Calu3 (cell line): Measurements from ENCODE around the gene OCRL. TPM values are rescaled to one million over a fixed set of nuclear protein-coding genes. Genes with fewer than 3 reads are reported as not detected.

Experiments used
- BruUV-seq: library from RNA; stranded (reverse); fragments of 400-500 nt; replicated peaks from 2 replicates; lab custom pipeline; 2021; lab: Mats Ljungman, UMichigan
- CTCF ChIA-PET: fragments of 300-600 bp; sonication (Branson Sonifier 250); formaldehyde crosslinking; loops from one replicate; lab custom pipeline; 2022; ENCODE audit warnings: antibody characterized with exemption; lab: Charles Lee
- DNase-seq: peaks from one replicate; pipeline ENCODE4 v3.0.0; 2022
- H3K27ac Mint-ChIP-seq: one replicate; pipeline ENCODE4 v1.8.0; 2022; ENCODE audit warnings: mixed read lengths; ENCODE audit not compliant: unreplicated experiment
- H3K27me3 Mint-ChIP-seq: one replicate; pipeline ENCODE4 v1.8.0; 2022; ENCODE audit warnings: mixed read lengths; ENCODE audit not compliant: unreplicated experiment
- H3K36me3 Mint-ChIP-seq: one replicate; pipeline ENCODE4 v1.8.0; 2022; ENCODE audit warnings: mild to moderate bottlenecking, moderate library complexity, mixed read lengths; ENCODE audit not compliant: insufficient read depth, unreplicated experiment
- H3K4me1 Mint-ChIP-seq: one replicate; pipeline ENCODE4 v1.8.0; 2022; ENCODE audit warnings: mild to moderate bottlenecking, low read depth, mixed read lengths; ENCODE audit not compliant: unreplicated experiment
- H3K4me3 Mint-ChIP-seq: one replicate; pipeline ENCODE4 v1.8.0; 2022; ENCODE audit warnings: mild to moderate bottlenecking, low read depth, moderate library complexity, mixed read lengths; ENCODE audit not compliant: unreplicated experiment
- H3K9me3 Mint-ChIP-seq: one replicate; pipeline ENCODE4 v1.8.0; 2022; ENCODE audit warnings: low read depth, mixed read lengths; ENCODE audit not compliant: unreplicated experiment
- intact Hi-C: fragments of 100-400 bp; cut with micrococcal nuclease; formaldehyde crosslinking; loops from one replicate; pipeline ENCODE4 v1.10.0; 2022; ENCODE audit not compliant: unreplicated experiment
- total RNA-seq: library from RNA; stranded (reverse); gene quantifications from 2 replicates; pipeline ENCODE4 v1.2.3, GENCODE V29; 2022
- TF ChIP-seq, protein P1 (sequence below): fragments of 200-600 bp; IDR thresholded peaks from one replicate; pipeline ENCODE4 v1.8.0; 2022; ENCODE audit warnings: antibody characterized with exemption; ENCODE audit not compliant: unreplicated experiment

The OCRL gene
- total RNA-seq, 1 experiment from 2014 or later = 30.7 TPM

DNA sequence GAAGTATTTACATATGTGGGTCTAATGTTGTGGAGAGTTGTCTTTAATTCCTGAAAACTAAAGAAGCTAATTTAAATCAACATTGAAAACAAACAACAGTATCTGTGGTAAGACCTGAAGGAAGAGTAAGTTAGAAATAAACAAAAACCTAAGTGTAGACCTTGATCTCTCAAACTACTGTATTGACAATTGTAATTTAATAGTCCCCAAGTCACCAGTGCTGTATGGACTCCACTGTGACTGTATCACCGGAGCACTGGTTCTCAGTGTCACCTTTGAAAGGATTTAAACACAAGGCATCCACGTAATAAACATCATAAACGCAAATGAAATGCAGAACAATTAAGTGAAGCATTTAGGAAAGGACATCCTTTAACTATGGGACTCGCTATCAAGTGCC, 46.4 kb downstream of the OCRL start:
- H3K27ac Mint-ChIP-seq = no peak overlapping the region
- CTCF ChIA-PET = no interaction called here
- no peaks in the 10 kb centered on the region for H3K27me3 Mint-ChIP-seq
- no peak overlapping the region for H3K4me3 Mint-ChIP-seq
- no peaks in the 10 kb centered on the region for H3K9me3 Mint-ChIP-seq
- intact Hi-C loops = no loop called here
- TF ChIP-seq, protein P1, sequence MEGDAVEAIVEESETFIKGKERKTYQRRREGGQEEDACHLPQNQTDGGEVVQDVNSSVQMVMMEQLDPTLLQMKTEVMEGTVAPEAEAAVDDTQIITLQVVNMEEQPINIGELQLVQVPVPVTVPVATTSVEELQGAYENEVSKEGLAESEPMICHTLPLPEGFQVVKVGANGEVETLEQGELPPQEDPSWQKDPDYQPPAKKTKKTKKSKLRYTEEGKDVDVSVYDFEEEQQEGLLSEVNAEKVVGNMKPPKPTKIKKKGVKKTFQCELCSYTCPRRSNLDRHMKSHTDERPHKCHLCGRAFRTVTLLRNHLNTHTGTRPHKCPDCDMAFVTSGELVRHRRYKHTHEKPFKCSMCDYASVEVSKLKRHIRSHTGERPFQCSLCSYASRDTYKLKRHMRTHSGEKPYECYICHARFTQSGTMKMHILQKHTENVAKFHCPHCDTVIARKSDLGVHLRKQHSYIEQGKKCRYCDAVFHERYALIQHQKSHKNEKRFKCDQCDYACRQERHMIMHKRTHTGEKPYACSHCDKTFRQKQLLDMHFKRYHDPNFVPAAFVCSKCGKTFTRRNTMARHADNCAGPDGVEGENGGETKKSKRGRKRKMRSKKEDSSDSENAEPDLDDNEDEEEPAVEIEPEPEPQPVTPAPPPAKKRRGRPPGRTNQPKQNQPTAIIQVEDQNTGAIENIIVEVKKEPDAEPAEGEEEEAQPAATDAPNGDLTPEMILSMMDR = no peak
- peaks cover 15% of the 10 kb centered on the region for H3K36me3 Mint-ChIP-seq
- BruUV-seq = no TSS peak
- H3K4me1 Mint-ChIP-seq = no peaks in the 10 kb centered on the region
- DNase-seq = no peak

DNA sequence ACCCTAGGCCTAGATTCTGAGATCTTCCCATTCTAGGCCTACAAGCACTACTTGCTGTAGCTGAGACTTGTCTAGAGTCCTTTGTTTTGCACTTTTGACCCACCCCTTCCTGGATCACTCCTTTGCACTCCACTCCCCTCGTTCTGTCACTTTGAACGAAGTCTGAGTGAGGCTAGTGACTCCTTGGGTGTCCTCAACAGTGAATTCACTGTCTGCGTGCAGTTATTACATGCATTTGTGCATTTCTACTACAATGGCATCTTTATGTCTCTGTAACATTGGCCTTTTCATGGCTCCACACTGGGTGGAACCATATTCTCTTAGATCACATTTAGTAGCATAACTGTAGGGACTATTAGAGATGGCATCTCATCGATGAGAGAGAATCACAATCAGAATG, 50.5 kb downstream of the OCRL start:
- Mint-ChIP-seq H3K36me3 (peaks cover 15% of the 10 kb centered on the region), H3K4me3 (no peak overlapping the region), H3K27ac (no peak overlapping the region), H3K4me1 (no peaks in the 10 kb centered on the region), H3K9me3 (no peaks in the 10 kb centered on the region), H3K27me3 (no peaks in the 10 kb centered on the region)
- intact Hi-C loops = no loop called here
- CTCF ChIA-PET = no interaction called here
- BruUV-seq = no TSS peak
- DNase-seq = no peak
- TF ChIP-seq, protein P1 = no peak

DNA sequence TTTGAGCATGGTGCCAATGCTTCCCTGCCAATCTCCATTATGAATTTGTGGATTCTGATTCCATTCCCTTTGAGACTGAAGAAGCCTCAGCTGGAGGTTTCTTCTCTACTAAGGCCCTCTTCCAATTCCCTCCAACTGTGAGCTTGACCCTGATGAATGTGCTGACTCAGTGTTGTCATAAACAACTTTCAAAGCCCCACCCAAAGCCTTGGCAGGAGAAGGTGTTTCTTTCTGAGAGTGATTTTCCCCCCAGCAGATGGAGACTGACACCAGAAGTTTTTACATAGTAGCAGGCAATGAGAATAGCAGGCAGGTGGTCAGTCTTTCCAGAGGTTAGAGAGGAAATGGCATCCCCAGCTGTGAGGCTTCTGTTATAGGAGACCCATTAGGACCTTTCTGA, 53.1 kb downstream of the OCRL start:
- no TSS peak for BruUV-seq
- CTCF ChIA-PET = no interaction called here
- H3K36me3 Mint-ChIP-seq = peaks cover 12% of the 10 kb centered on the region
- no peak for DNase-seq
- no peaks in the 10 kb centered on the region for H3K4me1 Mint-ChIP-seq
- no peak overlapping the region for H3K4me3 Mint-ChIP-seq
- intact Hi-C loops = no loop called here
- TF ChIP-seq, protein P1 = no peak
- no peaks in the 10 kb centered on the region for H3K27me3 Mint-ChIP-seq
- no peaks in the 10 kb centered on the region for H3K9me3 Mint-ChIP-seq
- no peak overlapping the region for H3K27ac Mint-ChIP-seq

DNA sequence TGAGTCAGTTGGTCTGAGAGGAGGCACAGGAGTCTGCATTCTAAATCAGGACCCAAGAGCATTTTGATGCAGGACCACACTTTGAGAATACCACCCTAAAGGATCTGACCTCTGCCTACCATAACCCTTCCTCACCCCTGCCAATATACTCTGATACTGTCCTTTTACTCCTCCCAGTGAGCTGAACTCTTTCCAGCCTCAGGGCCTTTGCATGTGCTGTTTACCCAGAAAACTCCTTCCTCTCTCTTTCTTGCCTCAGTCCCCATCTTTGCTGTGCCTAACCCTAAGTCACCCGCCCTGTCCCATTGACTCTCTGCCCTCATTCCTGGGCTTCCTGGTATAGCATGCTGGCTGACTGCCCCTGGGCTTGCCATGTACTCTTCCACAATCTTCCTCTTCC, 54.7 kb downstream of the OCRL start:
- no peak overlapping the region for H3K4me3 Mint-ChIP-seq
- TF ChIP-seq, protein P1 = no peak
- no peaks in the 10 kb centered on the region for H3K9me3 Mint-ChIP-seq
- no peaks in the 10 kb centered on the region for H3K27me3 Mint-ChIP-seq
- no peak for DNase-seq
- no TSS peak for BruUV-seq
- CTCF ChIA-PET = no interaction called here
- intact Hi-C loops = no loop called here
- no peaks in the 10 kb centered on the region for H3K4me1 Mint-ChIP-seq
- H3K27ac Mint-ChIP-seq = no peak overlapping the region
- H3K36me3 Mint-ChIP-seq = peaks cover 2% of the 10 kb centered on the region
